NCI-H2227 (cell line): ENCODE data around the gene DOP1B.

ENCODE experiments used
- DNase-seq: peaks from one replicate; lab custom pipeline; 2025; ENCODE audit not compliant: unreplicated experiment; lab: John Stamatoyannopoulos, UW

DOP1B gene

GRCh38 chr21:36202726-36203602 lies 46.3 kb downstream of the DOP1B start:
- no peak for DNase-seq

- DNase-seq: no peak
Observed at GRCh38 chr21:36203603-36203889, 46.9 kb downstream of the DOP1B start.

- DNase-seq: no peak
Observed at GRCh38 chr21:36204980-36205379, 48.4 kb downstream of the DOP1B start.

GRCh38 chr21:36205962-36206361 lies 49.3 kb downstream of the DOP1B start:
- DNase-seq: no peak
